GM18951 (cell line): Measurements from ENCODE around the gene PDIA5.

ENCODE experiments used
- POLR2A ChIP-seq: IDR thresholded peaks from 4 replicates; pipeline ENCODE4 v1.6.1; 2011; ENCODE audit warnings: mild to moderate bottlenecking; ENCODE audit not compliant: insufficient read length, insufficient read depth; ENCODE audit errors: extremely low read depth
- in situ Hi-C: fragments of 300-500 bp; cut with MboI; formaldehyde crosslinking; loops from one replicate; pipeline ENCODE4 v1.12.0; 2022; ENCODE audit warnings: low sequenced_read_pairs, mixed read lengths, inconsistent platforms; ENCODE audit not compliant: unreplicated experiment

PDIA5 gene

GRCh38 chr3:123152687-123153086 lies 85.9 kb downstream of the PDIA5 start:
- no peak for TF ChIP-seq POLR2A

DNA sequence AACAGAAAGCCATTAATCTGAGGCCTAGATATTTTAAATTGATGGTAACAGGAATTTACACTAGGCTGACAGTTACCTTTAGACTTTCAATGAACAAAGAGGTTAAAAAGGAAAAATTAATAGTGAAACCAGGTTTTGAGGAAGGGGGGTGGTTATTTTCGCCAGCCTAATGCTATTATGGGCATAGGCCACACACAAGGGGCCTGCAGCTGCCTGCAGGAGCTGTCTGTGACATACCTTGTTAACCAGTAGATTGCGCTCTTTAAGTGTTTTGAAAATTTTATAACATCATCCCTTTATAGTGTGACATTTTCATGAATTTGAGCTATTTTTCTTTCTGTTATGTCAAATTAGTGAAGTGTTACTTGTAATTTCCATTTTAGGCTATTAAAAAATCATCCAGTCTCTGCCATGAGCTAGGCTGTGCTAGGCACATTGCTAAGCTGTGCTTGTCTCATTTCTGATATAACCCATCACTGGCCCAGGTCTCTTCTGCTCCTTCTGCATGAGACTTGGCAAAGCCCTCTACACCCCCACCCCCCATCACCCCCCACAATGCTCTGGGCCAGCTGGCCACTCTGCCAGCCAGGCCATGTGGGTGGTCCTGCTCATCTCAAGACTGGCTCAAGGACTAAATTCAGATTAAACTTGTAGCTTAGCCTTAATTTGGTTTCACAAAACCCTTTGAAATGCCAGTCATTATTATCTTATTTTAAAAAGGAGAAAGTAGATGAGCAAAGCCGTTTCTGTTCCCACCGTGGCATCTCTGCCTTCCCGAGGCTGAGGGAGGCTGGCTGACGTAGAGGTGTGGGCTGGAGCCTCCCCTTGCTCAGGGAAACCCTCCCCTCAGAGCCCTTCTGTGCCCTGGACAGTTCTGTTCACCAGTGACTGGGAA lies 86.5 kb downstream of the PDIA5 start:
- TF ChIP-seq POLR2A = no peak
- in situ Hi-C loops = no loop called here

More at GRCh38 chr3:123152687-123153086, 85.9 kb downstream of the PDIA5 start:
- in situ Hi-C loops = no loop called here

- no peak for TF ChIP-seq POLR2A
- in situ Hi-C loops = no loop called here
Measured at GRCh38 chr3:123154020-123154985, 87.5 kb downstream of the PDIA5 start.

DNA sequence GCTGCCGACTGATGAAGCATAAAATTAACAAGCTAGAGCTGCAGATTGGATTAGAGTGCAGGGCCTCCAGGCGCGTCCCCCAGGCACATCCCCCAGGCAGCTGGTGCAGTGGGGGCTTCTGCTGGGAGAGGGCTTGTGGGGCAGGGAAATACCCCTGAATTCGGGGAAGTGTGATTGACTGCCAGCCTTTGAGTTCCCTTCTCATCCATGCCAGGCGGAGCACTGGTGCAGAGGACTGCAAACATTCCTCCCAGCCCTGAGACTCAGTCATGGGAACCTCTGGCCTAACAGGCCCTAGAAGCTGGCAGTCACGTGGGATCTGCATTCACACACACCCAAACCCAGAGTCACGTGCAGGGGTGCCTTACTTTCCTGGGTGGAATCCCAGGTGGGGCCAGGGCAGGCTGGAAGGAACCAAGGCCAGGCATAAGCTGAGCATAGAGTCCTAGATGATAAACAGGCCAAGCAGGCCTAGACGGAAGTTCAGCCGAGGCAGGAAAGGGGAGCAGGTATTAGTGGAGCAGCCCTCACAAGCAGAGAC lies 88.7 kb downstream of the PDIA5 start:
- no peak for TF ChIP-seq POLR2A
- in situ Hi-C loops = no loop called here

- in situ Hi-C loops = no loop called here
- no peak for TF ChIP-seq POLR2A
Measured at GRCh38 chr3:123156276-123156995, 89.6 kb downstream of the PDIA5 start.

DNA sequence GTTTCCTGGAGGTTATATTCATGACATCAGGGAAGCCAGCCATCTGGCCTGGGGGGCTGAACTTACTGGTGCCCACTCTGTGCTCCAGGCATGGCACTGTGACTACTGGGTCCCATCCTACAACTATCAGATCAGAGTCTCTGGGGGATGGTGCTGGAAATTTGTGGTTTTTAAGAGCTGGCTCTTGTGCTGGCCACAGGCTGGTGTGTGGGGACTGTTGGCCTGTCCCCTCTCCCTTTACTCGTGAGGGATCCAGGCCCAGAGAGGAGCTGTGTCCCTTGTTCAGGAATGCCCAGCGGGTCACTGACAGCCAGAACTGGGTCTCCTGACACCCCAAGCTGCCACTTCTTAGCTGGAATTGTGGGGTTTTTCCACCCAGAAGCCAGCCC lies 90.4 kb downstream of the PDIA5 start:
- in situ Hi-C loops = no loop called here
- no peak for TF ChIP-seq POLR2A

DNA sequence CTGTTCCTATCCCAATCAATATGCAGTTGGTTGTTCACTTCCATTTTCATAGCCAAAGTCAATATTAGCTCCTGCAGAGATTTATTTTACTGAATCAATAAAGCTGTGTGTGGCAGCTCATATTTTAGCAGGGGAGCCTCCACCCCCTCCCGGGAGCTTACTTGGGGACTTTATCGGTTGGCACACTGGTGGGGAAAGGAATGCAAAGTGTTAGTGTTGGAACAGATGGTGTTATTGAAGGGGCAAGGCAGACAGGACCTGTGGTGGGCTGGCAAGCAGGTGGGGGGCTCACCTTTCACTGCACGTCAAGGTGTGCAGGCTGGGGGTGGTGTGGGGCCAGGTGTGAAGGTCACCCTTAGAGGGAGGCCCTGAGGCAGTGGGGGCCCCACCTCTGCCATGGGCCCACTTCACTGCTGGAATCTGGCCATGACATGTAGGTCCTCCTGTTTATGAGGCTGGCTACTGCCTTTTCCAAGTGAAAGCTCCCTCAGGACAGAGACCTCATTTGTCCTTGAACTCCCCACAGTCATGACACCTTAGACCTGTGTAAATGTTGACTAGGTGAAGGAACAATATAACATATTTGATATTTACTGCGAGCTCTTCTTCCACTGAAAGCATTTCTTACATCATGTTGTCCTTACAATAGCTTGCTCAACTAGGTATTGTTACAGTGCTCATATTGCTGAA lies 90.9 kb downstream of the PDIA5 start:
- in situ Hi-C loops = no loop called here
- no peak for TF ChIP-seq POLR2A

DNA sequence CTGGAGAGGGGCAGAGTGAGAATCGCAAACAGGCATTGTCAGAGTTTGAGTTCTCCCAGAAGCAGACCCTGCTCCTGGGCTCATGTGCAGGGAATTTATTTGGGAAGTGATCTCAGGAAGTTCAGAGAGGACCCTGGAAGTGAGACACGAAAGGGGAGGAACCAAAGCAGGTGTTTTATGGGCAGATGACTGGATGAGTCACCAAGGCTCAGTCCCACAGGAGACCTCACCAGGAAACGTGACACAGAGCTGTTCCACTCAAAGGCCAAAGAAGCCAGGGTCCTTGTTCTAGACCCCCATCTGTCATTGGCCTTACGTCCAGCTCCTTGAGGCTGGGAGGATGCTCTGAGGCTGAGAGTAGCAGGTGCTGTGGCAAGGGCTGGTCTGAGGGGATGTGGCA lies 91.5 kb downstream of the PDIA5 start:
- TF ChIP-seq POLR2A = no peak
- in situ Hi-C loops = no loop called here

DNA sequence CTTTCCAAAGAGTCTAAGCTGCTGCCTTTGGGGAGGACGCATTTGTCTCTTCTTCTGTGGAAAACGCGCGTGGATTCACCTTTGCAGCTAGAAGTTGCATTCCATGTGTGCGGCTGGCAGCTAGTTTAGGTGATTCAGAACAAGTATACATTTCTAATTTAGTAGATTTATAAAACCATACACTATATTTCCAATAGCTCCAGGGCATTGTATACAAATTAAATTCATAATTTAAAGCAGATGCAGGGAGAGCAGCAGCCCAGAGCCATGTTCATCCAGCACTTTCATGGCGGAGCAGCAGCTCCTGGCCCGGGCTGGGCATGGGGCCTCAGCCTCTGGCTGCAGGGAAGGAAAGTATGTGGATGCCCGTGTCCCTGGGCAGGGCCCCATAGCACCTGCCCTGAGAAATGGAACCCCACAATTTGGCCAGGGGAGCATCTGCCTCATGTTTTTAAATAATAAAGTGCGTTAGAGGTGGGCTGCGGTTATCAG lies 92.1 kb downstream of the PDIA5 start:
- in situ Hi-C loops = no loop called here
- TF ChIP-seq POLR2A = no peak

DNA sequence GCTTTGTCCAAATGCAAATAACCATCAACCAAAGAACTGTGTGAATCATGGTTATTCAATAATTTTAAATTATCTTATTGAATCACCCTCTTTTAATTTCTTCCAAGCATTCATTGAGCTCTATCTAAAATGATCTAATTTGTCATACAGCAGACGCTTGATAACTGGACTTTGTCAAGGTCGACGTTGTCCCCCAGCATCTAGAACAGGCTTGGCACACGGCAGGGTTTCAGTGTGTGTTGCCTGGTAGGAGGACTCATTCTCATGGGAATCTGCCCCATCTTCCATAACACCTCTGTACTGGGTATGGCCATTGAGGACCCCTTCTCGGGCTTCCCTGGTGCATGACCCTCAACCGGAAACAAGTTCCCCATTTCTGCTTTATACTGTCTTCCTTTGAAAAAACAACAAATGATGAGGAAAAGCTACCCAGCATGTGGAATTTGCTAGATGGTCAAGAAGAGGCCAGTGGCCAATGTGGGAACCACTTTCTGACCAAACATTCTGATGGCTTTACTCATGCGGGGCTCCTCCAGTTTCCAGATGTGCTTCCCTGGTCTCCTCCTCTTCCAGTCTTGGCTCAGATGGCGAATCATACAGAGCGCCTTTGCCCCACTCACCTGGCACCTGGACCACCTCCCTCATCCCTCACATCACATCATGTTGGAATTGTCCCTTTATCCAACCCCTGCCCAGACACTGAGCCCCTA lies 93.3 kb downstream of the PDIA5 start:
- in situ Hi-C loops = no loop called here
- no peak for TF ChIP-seq POLR2A

- in situ Hi-C loops = no loop called here
- no peak for TF ChIP-seq POLR2A
Measured at GRCh38 chr3:123161167-123161566, 94.3 kb downstream of the PDIA5 start.

- no peak for TF ChIP-seq POLR2A
- in situ Hi-C loops = no loop called here
Measured at GRCh38 chr3:123163141-123163540, 96.3 kb downstream of the PDIA5 start.

DNA sequence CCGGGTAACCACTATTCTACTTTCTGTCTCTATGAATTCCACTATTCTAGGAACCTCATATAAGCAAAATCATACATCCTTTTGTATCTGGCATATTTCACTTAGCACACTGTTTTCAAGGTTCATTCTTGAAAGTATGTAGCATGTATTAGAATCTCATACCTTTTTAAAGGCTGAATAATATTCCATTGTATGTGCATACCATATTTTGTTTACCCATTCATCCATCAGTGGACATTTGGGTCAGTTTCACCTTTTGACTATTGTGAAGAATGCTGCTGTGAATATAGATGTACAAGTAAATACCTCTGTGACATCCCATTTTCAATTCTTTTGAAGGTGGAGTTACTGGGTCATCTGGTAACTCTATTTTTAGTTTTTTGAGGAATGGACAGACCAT lies 98.3 kb downstream of the PDIA5 start:
- TF ChIP-seq POLR2A = no peak
- in situ Hi-C loops = no loop called here
